ENCODE data around the gene EVPL. TPM values are rescaled to one million over a fixed set of nuclear protein-coding genes. Genes with fewer than 3 reads are reported as not detected.

Gene EVPL
- total and polyA plus RNA-seq, 10 of the 15 experiments (the other 5 are each of a cell fraction or from before 2014, with no cell fraction given), result 0.03 TPM; not detected in 9

- Histone ChIP-seq H3K9ac (ENCODE audit: control insufficient read depth, insufficient read depth, low read length) (no peak overlapping the region), H3K27me3 (replicated peaks in 1 of 2; ENCODE audit: control insufficient read depth in 2 of 2, insufficient read depth in 2 of 2, low read length in 1 of 2) (no peaks in the 10 kb centered on the region), H2AFZ (ENCODE audit: control insufficient read depth, low read depth, low read length) (no peak overlapping the region), H3K36me3 (ENCODE audit: control insufficient read depth in 2 of 2, insufficient read depth in 2 of 2, low read length in 1 of 2) (no peaks in the 10 kb centered on the region), H3K4me3 (no peak overlapping the region), H3K9me3 (replicated peaks; ENCODE audit: control insufficient read depth, insufficient read depth, low read length) (no peaks in the 10 kb centered on the region), H3K27ac (ENCODE audit: control insufficient read depth, insufficient read depth) (no peak overlapping the region), H3K4me2 (ENCODE audit: control insufficient read depth, insufficient read depth) (no peak overlapping the region), H4K20me1 (ENCODE audit: control insufficient read depth, insufficient read depth) (no peaks in the 10 kb centered on the region), H3K4me1 (ENCODE audit: control insufficient read depth, insufficient read depth, low read length) (no peaks in the 10 kb centered on the region), H3K79me2 (ENCODE audit: control insufficient read depth, insufficient read depth, low read length) (no peaks in the 10 kb centered on the region)
- ATAC-seq (no peak), DNase-seq (ENCODE audit: low read depth, low spot score) (no peak), FAIRE-seq (no peak)
- WGBS (ENCODE audit: insufficient coverage, insufficient replicate concordance, low lambda C conversion rate, missing lambda C conversion rate), result 32% methylated on average over 9 of the region's 9 CpGs
- ChIA-PET CTCF (no interaction called here), SMC1A (ENCODE audit: uncharacterized antibody, unreplicated experiment) (no interaction called here), POLR2A (no interaction called here), RAD21 (ENCODE audit: unreplicated experiment) (no interaction called here)
- TF ChIP-seq ZZZ3 (IDR thresholded peaks at IDR 0.05; ENCODE audit: control insufficient read depth, insufficient read length, low read depth), result no peak
- TF ChIP-seq STAT3 (IDR thresholded peaks at IDR 0.05; ENCODE audit: low read depth, low read length), result no peak
- no peak for TF ChIP-seq CREM (IDR thresholded peaks at IDR 0.05; ENCODE audit: low read depth)
- no peak for TF ChIP-seq WRNIP1 (IDR thresholded peaks at IDR 0.05; ENCODE audit: borderline replicate concordance, low read depth, low read length)
- TF ChIP-seq GATAD2B (conservative IDR thresholded peaks at IDR 0.05; ENCODE audit: low read depth), result no peak
- TF ChIP-seq, protein P1, sequence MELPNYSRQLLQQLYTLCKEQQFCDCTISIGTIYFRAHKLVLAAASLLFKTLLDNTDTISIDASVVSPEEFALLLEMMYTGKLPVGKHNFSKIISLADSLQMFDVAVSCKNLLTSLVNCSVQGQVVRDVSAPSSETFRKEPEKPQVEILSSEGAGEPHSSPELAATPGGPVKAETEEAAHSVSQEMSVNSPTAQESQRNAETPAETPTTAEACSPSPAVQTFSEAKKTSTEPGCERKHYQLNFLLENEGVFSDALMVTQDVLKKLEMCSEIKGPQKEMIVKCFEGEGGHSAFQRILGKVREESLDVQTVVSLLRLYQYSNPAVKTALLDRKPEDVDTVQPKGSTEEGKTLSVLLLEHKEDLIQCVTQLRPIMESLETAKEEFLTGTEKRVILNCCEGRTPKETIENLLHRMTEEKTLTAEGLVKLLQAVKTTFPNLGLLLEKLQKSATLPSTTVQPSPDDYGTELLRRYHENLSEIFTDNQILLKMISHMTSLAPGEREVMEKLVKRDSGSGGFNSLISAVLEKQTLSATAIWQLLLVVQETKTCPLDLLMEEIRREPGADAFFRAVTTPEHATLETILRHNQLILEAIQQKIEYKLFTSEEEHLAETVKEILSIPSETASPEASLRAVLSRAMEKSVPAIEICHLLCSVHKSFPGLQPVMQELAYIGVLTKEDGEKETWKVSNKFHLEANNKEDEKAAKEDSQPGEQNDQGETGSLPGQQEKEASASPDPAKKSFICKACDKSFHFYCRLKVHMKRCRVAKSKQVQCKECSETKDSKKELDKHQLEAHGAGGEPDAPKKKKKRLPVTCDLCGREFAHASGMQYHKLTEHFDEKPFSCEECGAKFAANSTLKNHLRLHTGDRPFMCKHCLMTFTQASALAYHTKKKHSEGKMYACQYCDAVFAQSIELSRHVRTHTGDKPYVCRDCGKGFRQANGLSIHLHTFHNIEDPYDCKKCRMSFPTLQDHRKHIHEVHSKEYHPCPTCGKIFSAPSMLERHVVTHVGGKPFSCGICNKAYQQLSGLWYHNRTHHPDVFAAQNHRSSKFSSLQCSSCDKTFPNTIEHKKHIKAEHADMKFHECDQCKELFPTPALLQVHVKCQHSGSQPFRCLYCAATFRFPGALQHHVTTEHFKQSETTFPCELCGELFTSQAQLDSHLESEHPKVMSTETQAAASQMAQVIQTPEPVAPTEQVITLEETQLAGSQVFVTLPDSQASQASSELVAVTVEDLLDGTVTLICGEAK (IDR thresholded peaks at IDR 0.05; ENCODE audit: borderline replicate concordance), result no peak
- no peak for TF ChIP-seq RELA (IDR thresholded peaks at IDR 0.05; ENCODE audit: borderline replicate concordance, partially characterized antibody)
- TF ChIP-seq TARDBP (IDR thresholded peaks at IDR 0.05; ENCODE audit: borderline replicate concordance), result no peak
- TF ChIP-seq NFXL1 (IDR thresholded peaks at IDR 0.05; ENCODE audit: borderline replicate concordance), result no peak
- BruUV-seq (replicated peaks), result no TSS peak
- in situ Hi-C loops (cut with MboI), result no loop called here
- intact Hi-C loops (cut with micrococcal nuclease; ENCODE audit: unreplicated experiment), result no loop called here
These were observed 2.8 kb downstream of the EVPL start for GRCh38 chr17:76024353-76024752.

All from GM12878 (cell line).